Erythroblast (primary cell): ENCODE results near the gene OR10A5.

Source experiments
- GATA1 ChIP-seq: IDR thresholded peaks from 2 replicates; pipeline ENCODE4 v1.6.1; 2011; ENCODE audit warnings: low read depth, mild to moderate bottlenecking, control low read depth, low read length, moderate library complexity
- POLR2A ChIP-seq: IDR thresholded peaks from 2 replicates; pipeline ENCODE4 v1.6.1; 2011; ENCODE audit warnings: mild to moderate bottlenecking, low read length

DNA sequence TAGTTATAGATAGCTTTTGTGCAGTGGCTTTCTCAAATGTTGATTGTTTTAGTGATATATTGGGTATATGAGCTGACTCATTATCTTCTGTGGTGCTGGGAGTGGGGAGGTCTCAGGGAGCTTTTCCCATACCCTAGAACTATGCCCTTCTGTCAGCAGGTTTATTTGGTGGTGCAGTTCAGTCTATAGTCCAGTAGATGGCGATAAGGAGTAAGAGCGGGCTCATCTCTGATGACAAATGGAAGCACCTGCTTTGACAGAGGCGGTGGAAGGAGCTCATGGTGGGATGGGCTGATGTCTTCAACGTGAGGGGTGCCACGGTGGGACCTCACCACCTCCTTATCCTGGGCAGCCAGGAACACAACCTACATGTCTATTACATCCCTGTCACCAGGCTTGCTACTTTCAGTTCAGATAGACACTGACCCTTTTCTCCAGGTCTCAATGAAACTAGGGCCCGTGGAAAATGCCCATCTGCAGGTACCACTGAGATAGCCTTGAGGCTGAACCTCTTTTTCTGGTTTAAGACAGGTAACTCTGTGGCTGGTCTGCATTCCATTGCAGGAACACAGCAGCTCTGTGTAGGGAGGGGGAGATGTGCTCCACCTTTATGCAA lies 33.0 kb upstream of the OR10A5 start:
- no peak for TF ChIP-seq POLR2A
- TF ChIP-seq GATA1: no peak
